ENCODE results near the gene NARF.
"Not testable (repeated sequence)": the region's sequence is repeated elsewhere in the genome, so short reads cannot be mapped to it uniquely, and the experiment has no call there.

NARF gene

DNA sequence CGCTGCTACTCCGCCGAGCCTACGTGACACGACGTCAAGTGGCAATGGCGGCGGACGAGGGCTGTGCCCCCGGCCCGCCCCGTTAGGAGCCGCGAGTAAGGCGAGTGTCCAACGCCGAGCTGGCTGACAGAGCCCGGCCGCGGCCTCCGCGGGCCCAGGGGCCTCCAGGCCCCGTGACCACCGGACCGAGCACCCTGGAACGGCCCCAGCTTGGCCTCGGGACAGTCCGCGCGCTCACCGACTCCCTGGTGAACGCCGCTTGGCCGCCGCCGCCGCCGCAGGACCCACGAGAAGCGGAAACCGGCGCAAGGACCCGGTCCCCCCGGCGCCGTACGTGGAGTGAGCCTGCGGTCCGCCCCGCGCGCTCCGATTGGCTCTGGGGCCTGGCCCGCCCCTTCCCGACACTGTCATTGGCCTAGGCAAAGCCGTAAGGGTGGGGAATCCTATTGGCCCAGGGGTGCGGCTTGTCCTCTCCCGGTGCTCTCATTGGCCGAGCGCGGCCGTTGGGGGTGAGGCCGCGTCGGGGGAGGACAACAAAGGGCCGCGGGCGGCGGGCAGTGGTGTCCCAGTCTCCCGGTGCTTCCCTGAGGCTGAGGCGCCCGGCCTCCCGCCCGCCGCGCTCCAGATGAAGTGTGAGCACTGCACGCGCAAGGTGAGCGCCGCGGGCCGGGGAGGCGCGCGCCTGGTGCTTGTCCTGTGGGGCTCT is at the start of gene NARF:
TSS of gene NARF (plus strand) at position 563 of the 706 bp plus-strand sequence. CDS start at position 626, 63 bp downstream.
- DNase-seq (ENCODE audit: low read depth), result peak; percentile 89

DNA sequence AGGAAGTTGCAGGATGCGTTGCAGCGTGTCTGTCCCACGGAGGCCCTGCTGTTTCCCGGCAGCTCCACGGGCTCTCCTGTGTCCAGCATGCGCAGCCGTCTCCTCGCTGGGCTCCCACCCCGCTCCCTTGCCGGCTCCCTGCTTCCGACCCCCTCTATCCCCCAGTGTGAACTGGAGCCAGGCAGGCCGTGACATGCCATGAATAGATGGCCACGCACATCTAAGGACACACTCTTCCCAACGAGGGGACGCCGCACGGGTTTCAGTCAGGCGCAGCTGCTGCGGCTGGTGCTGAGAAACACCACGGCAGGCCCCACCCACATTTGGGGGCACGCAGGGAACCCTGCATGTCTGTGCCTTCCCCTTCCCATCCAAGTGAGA is 49.6 kb upstream of the NARF start:
- no peak for DNase-seq (ENCODE audit: low read depth)

DNA sequence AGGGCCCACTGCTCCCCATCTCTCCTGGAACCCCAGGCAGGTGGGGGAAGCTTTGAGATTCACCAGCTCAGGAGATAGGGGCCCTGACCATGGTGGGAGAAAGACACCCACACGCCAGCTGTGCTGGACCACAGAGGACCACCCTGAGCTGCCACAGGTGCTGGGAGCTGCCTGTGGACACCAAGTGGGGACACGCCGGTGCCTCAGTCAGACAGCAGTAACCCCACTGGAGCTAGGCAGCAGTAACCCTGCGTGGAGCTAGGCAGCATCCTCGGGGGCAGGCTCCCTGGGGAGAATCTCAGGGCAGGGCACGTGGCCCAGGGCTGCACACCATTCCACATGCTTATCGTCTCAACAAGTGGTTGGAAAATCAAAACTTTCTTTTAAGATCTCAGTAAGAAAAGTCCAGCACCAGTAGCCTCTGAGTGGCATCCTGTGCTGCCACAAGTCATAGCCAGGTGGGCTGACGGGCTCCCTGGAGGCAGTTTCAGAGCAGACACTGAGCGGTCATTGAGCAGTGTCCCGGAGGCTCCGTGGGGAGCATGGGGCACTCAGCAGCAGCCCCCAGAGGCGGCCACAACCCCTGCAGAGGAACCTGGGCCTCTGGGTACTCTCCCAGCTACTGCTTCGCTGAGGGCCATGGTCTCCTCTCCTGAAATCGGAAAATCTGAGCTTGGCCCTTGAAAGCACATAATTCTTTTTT is 48.4 kb upstream of the NARF start:
- DNase-seq (ENCODE audit: low read depth), result no peak

DNA sequence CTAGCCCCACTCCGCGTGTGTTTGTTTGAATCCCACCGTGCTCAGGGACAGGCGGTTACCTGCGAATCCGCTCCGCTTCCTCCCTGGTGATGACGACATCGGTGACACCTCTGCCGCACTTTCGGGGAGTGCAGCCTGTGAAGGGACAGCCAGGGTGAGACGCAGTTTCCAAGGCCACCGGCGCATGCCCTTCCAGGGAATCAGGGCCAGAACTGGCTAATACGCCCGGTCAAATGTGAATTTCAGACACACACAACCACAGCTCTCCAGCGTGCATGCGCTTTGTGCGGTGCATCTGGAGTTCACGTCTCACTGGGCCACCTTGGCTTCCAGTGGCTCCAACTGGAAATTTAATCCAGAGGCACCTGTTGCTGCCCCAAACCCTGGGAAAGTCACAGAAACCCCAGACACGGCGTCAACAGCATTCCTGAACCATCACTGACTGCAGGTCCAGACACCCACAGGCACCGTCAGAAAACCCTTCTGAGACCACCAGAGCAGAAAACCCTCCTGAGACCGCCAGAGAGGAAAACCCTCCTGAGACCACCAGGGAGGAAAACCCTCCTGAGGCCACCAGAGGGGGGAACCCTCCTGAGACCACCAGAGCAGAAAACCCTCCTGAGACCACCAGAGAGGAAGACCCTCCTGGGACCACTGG is 47.0 kb upstream of the NARF start:
- no peak for DNase-seq (ENCODE audit: low read depth)

DNA sequence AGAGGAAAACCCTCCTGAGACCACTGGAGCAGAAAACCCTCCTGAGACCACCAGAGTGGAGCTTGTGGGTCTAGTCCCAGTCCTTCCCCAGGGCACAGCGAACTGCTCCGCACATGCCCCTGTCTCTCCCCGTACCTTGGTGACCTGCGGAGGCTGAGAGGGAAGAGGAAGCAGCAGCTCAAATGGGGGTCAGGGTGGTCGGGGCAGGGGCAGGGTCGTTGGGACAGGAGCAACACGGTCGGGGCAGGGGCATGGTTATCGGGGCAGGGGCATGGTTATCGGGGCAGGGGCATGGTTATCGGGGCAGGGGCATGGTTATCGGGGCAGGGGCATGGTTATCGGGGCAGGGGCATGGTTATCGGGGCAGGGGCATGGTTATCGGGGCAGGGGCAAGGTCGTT is 46.5 kb upstream of the NARF start:
- DNase-seq (ENCODE audit: low read depth), result not testable (repeated sequence)

DNA sequence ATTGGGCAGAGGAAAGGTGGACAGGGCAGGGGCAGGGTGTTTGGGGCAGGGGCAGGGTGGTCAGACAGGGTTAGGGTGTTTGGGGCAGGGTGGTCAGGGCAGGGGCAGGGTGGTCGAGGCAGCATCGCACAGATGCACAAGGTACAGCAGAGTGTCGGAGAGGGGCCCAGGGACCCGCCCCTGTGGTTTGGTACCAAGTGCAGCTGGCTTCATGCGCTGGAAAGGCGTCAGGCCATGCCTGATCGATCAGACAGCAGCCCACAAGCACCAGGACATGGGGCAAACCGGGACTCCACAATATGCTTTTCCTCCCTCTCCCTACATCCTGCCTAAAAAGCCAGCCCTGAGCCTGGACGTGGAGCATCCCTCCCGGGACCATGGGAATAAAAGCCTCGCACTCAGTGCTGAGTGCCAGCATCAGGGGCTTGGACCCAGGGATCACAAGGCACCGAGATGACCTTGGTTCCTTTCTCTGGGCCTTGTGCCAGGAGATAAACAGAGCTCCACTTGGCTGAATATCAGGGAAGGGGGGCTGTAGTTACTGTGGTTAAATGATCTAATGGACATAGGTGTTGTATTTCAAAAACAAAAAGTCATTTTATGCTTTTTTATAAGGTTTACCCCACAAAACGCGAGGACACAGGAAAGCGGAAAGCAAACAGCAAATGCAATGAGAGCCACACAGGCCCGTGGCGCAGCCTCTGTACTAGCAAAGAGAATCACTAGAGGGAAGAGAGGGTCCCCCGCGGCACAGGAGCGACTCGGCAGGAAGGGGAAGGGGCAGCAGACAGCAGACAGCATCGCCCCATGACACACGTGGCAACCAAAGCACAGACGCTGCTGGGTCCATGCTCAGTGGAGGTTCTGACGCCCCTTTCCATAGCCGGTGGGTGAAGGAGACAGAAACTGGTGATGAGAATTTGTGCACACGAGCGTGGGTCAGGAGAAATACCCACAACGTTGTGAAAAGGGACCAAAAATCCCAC is 45.7 kb upstream of the NARF start:
- no peak for DNase-seq (ENCODE audit: low read depth)

DNA sequence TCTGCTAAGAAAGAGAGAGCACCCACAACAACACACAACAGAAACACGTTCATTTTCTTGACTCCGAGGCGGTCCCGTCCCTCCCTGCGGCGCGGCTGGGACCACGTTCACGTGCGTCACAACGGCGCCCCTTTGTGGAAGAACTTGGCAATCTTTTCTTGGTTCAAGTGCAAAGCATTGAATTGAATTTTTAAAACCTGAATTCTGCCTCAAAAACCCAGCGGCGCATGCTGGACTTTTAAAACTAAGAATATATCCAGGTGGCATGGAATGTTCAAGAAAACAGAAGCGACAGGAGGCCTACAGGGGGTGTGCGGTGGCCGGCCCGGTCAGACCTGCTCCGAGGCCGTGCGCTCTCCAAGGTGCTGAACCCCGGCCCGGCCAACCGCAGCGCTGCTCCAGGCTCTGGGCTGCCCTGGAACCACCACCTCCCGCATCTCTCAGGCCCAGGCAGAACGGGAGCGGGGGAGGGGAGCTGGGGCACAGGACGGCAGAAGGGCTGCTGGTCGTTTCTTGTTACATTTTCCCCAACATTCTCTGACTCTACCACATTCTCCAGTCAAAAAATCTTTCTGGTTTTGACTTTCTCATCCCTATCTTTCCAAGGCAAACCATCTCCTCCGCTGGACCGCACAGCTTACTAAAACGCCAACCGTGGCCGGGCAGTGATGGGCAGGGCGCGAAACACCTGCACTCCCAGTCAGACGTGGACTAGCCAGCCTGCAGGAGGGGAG is 43.8 kb upstream of the NARF start:
- DNase-seq (ENCODE audit: low read depth), result peak; percentile 65

DNA sequence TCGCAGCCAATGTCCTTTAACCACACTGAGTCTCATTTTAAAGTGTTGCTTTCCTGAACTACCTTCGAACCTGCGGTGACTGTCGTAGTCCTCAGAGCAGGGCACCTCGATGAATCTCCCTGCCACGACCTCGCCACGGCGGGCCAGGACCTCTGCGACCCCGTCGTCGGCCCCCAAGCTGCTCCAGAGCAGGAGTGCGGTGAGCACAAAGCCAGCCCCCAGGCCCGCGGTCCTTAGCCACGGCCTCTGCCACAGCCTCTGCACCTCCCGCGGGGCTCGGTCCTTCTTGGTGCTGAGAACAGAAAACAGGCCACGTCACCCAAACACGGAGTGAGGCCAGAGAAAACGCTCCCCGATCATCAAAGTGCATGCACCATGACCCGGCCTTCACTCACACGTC is 43.2 kb upstream of the NARF start:
- DNase-seq (ENCODE audit: low read depth), result no peak

DNA sequence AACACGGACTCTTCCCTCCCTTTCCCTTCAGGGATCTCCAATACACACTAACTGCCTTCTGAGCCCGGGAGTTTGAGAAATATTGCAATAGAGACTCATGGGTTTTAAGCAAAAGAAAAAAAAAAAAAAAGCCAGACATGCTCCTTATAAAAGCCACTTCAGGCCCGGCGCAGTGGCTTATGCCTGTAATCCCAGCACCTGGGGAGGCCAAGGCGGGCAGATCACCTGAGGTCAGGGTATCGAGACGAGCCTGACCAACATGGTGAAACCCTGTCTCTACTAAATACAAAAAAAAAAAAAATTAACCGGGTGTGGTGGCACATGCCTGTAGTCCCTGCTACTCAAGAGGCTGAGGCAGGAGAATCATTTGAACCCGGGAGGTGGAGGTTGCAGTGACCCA is 42.8 kb upstream of the NARF start:
- DNase-seq (ENCODE audit: low read depth), result no peak

DNA sequence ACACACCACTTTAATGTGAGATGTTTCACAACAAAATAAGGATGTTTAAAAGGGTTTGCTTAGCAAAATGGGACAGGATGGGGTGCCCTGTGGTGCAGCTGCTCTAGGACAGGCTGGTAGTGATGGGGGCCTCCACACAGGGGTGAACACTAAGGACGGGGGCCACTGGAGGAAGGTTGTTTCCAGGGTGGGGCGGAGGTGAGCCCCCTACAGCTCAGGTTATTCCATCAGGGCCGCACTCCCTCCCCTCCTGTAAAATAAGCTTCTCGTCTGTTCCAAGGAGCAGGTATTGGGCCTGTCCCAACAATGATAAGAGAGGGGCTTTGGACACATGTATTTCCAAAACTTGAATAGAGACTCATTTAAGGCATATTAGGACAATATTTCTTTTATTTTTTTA is 42.3 kb upstream of the NARF start:
- no peak for DNase-seq (ENCODE audit: low read depth)

DNA sequence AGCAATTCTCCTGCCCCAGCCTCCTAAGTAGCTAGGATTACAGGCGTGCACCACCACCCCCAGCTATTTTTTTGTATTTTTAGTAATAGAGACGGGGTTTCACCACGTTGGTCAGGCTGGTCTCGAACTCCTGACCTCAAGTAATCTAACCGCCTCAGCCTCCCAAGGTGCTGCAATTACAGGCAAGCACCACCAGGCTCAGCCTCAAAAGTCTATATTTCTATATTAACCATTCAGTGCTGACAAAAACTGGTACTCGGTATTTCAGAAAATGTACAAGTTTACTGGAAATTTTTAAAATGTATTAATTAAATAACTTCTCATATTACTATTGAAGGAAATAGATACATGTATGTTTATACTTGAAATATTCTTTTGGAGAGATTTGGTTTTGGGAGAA is 41.8 kb upstream of the NARF start:
- no peak for DNase-seq (ENCODE audit: low read depth)

DNA sequence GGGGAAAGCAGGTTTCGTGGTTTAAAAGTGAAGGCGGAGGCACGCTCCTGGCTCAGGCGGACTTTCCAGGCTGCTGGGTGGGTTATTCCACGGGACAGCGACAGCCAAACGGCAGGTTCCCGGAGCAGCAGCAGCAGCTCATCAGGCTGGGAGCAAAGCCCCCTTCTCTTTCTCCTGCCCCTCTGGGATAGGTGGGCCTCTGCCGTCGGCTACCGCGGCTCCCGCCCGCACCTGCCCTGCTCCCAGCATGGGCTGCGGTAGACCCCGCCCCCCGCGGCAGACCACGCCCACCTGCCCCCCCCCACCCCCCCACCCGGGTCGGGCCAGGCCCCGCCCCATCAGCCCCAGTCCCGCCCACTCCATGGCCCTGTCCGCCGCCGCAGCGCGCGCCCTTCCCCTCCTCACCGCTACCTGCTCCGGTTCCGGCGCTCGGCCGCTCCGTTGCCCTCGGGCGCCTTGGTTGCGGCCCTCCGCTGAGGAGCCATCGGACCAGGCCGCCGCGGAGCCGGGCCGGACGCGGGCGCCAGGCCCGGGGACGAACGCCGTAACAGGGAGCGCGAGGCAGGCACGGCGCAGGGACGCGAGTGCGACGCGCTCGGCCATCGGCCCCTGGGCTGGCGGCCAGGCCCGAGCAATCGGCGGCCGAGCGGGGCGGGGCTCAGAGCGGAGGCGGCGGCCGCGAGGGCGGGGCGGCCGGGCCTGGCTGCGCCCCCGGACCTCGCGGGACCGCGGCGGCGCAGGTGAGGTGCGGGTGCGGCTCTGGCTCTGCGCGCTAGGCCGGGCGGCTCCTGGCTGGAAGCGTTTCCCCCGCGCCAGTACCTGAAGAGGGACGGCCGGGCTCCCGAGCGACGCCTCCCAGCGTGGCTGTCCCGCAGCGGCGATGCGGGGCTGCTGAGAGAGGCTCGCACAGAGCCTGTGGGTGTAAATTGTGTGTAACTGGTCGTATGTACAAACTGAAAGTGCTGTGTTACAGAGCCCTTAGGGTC is 40.2 kb upstream of the NARF start, which contains the start of the genes HEXD and OGFOD3:
TSS of gene HEXD (plus strand) at position 347 of the 986 bp plus-strand sequence. CDS start 1,453 bp downstream, outside the sequence.
TSS of gene OGFOD3 (minus strand) at position 586 of the 986 bp plus-strand sequence. CDS start at position 485, 101 bp downstream.
- peak; percentile 72 for DNase-seq (ENCODE audit: low read depth)

DNA sequence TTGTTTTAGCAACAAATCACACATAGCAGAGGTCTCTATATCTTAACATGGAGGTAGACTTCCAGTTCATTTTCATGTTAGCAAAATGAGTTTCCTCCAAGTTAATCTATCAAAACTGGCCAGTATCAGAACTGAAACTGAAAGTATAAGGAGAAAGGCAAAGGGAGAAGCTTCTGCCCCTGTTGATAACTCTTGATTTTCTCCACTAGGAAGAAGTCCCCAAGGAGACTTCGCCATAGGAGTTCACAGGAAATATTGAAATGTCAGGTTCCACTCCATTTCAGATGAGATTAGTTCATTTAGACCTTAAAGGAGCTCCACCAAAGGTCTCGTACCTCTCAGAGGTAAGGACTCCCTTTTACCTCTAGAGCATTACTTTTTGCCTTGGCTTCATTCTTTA is 39.0 kb upstream of the NARF start:
- DNase-seq (ENCODE audit: low read depth), result no peak

DNA sequence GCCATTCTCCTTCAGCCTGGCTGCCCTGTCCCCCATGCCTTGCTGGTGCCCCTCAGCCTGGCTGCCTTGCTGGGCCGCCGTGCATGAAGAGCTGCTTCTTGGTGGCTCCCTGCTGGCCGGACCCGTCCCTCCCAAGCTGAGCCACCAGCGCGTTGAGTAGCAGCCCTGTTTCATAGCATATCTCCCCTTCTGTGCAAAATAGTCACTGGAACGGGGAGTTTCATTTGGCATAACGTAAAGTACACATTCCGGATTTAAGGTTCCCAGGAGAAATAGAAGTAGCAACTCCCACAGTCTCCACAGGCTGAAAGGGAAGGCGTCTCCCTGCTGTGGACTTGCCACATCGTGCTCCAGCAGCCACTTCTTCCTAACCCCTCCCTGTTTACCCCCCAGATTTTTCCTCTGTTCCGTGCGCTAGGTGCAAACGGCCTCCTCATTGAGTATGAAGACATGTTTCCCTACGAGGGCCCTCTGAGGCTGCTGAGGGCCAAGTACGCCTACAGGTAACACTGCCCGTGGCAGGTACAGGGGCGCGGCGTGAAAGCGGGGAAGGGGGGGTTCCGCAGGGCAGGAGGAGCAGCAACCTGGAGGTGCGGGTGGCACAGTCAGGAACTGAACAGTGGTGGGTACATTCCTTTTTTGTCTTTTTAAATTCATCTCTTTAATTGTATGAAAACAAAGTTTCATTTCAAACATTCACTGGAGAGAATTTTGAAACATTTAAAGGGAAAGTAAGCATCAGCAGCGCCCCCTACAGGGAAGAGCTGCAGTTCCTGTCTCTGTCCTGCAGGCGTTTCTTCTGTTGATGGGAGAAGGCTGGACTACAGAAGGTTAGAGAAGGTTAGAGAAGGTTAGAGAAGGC is 34.3 kb upstream of the NARF start:
- DNase-seq (ENCODE audit: low read depth), result peak; percentile 30

DNA sequence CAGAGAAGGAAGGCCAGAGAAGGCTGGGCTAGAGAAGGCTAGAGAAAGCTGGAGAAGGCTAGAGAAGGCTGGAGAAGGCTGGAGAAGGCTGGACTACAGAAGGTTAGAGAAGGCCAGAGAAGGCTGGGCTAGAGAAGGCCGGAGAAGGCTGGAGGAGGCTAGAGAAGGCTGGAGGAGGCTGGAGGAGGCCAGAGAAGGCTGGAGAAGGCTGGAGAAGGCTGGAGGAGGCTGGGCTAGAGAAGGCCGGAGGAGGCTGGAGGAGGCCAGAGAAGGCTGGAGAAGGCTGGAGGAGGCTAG is 33.7 kb upstream of the NARF start:
- no peak for DNase-seq (ENCODE audit: low read depth)

DNA sequence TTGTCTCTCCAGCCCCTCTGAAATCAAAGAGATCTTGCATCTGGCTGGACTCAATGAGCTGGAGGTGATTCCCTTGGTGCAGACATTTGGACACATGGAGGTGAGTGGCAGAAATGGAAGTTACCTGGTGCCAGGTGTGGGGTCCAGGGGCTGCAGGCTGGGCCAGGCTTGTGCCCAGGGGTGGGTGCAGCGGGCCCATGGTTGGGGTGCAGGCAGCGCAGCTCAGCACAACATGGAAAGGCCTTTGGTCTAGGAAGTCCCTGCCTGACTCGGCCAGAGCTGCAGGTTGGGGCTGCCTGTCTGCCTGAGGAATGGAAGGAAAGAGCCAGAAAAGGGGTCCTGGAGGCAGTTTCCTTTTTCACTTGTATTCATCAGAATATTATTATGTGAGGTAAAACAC is 30.0 kb upstream of the NARF start:
- no peak for DNase-seq (ENCODE audit: low read depth)

DNA sequence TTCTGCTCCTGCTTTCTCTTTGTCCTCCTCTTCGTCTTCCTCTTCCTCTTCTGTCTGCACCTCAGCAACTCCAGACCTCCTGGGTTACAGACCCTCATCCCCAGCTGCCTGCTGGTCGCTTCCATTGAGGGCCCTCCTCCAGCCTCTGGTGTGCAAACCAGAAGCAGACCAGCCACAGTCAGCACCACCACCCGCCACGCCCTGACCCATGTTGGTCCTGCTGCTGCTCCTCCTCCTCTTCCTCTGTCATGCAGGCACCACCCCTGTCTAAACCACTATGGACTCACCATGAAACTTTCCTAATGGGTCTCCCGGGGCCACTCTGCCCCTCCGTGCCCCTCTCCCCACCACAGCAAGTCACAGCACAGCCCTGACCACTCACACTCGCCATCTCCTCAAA is 28.7 kb upstream of the NARF start:
- no peak for DNase-seq (ENCODE audit: low read depth)

DNA sequence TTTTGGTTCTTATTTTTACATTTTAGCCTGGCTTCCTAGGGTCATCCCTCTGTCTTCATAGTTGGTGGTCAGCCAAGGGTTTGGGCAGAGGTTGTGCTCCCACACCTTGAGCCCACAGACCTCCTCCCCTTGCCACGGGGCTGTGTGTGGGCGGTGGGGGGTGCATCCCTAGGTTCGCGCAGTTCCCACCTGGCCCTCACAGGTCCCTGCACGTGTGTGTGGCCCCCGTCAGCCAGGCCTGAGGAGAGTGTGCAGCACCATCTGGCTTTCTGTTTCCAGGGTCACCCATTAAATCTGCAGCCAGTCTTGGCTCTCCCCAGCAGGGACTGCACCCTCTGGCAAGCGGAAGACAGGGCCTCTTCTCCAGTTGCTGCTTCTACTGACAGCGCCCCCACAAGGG is 26.5 kb upstream of the NARF start:
- DNase-seq (ENCODE audit: low read depth), result no peak

DNA sequence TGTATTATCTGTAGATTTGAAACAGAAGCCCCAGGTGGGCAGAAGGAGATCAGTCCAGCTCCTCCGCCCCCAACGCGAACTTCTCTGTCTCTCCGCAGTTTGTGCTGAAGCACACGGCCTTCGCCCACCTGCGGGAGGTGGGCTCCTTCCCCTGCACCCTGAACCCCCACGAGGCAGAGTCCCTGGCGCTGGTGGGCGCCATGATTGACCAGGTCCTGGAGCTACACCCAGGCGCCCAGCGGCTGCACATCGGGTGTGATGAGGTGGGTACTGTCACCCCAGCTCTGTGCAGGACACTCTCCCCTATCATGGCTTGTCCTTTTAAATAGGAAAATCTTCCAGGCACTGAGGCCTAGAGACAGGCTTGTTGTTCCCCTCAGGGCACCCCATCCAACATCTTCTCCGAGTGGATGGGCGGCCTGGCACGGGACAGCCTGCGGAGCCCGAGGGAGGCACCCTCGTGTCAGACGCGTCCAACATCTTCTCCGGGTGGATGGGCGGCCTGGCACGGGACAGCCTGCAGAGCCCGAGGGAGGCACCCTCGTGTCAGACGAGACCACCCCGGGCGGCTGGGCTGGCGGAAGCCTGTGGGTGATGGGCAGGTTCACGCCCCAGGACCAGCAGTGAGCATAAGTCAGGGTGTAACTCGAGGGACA is 24.9 kb upstream of the NARF start:
- DNase-seq (ENCODE audit: low read depth), result no peak

Data from activated T-cell treated with anti-CD3 and anti-CD28 coated beads for 1 hour (primary cell).